Activated naive CD4-positive, alpha-beta T cell treated with anti-CD3 and anti-CD28 coated beads, Interleukin-2, amount 50 U/mL, for 16 hours (primary cell): Measurements from ENCODE around the gene VWC2.

Experiments used
- DNase-seq: peaks from one replicate; pipeline ENCODE4 v3.0.0-alpha.2; 2020

Gene VWC2

GRCh38 chr7:49852619-49853462 lies 79.4 kb downstream of the VWC2 start:
- no peak for DNase-seq

DNA sequence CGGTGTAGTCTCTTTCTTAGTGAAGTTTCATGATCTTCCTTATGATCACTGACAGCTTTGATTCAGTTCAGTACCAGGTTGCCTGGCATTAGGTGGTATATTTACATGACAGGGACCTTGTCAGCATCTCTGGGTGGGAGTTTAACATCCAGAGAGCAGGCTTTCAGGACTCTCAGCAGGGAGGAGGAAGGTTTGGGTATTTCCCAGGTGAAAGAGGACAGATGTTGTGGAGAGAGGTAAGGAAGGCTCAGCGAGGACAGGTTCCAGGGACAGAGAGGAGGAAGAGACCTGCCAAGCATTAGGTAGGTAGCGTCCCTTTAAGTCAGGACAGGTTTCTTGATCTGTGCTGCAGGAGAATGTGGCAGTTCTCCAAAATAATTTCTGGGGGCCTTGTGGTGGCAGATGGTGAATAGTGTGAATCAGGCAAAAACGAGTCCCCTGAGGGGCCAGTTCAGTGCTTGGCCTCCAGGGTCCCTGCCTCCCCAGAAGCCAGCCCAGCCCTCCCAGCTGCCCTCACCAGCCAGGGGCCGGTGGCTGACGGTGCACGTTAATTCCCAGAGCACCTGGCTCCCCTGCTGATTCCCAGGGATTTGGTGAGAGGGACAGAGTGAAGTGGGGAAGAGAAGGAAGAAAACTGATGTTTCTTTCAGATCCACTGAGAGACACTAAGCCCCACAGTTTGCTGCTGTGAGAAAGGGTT lies 82.0 kb downstream of the VWC2 start:
- DNase-seq = no peak

- DNase-seq = no peak
These were observed 86.9 kb downstream of the VWC2 start for GRCh38 chr7:49860293-49860692.

- no peak for DNase-seq
These were observed 92.8 kb downstream of the VWC2 start for GRCh38 chr7:49866076-49866735.

DNA sequence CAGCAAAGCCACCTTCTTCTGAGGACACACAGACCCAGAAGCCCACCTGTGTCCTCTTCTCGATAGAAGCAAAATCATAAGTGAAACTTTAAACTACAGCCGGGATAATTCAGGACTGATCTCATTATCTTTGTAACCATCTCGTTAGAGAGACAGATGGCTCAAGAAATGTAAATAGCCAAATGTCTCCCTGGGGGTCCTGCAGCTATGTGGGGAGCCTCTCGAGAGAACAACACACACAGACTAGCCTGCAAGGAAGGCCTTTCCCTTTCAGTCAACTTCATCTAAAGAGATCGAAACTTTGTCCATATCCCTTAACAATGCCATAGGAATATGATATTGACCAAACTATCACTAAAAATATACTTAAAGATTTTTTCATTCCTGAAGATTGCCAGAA lies 93.5 kb downstream of the VWC2 start:
- DNase-seq = no peak

DNA sequence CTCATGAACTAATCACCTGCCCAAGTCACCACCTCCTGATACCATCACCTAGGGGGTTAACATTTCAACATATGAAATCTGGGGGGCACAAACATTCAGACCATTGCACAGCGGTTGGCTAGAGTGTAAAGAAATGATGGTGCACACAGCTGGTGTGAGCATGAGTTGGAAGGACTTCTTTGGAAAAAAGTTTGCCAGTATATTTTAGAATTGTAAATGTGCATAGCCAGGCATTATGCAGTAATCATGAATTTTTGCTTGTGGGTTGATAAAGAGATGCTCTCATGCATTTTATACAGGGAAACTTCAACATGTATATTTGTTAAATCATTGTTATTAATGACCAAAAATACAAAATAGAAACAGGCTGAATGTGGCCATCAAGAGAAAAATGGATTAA lies 100.0 kb downstream of the VWC2 start:
- DNase-seq = no peak

- no peak for DNase-seq
These were observed 101.9 kb downstream of the VWC2 start for GRCh38 chr7:49875336-49875735.

DNA sequence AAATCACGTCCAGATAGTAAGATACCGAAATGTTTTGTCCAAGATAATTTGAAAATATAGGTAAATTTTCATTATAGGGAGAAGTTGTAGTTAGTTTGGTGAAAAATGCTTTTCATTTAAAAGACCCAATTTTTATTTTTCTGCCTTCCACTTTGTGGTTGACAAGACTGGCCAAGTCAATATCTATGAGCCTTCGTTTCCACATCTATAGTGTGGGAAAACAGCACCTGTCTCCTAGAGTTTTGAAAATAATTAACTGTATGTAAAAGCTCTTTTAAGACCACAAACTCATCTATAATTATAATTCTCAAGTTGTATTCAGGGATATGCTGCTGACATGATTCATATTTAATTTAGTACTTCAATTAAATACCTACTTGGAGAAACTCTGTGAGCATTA lies 102.8 kb downstream of the VWC2 start:
- DNase-seq = no peak

DNA sequence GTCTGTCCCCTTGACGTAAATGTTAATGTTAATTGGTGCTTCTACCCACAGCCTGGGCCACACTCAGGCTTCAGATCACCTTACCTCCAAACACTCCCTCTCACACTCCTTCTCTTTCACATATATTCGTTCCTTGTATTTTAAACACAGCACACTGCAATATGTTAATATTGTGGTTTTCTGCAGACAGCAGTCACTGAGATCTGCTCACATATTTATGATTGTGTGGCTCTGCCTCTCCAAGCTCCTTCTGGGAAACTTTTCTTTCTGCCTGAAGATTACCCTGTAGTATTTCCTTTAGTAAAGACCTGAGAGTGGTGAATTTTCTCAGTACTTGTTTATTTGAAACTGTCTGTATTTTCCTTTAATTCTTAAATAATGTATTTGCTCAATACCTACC lies 104.7 kb downstream of the VWC2 start:
- DNase-seq = no peak

DNA sequence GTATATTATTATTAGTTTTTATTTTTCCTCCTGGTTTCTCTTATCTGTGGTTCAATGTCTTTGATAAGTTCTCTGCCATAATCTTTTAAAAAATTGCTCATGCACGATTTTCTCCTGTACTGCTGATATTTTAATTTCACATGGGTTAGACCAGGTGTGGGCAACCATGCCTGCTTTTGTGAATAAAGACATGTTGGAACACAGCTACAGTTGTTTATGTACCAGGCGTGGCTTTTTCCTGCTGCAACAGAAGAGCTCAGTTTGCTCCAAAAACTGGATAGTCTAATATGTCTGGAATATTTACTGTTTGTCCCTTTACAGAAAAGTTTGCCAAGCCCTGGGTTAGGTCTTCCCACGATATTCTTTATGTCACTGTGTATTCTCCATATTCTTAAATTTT lies 105.2 kb downstream of the VWC2 start:
- DNase-seq = no peak

DNA sequence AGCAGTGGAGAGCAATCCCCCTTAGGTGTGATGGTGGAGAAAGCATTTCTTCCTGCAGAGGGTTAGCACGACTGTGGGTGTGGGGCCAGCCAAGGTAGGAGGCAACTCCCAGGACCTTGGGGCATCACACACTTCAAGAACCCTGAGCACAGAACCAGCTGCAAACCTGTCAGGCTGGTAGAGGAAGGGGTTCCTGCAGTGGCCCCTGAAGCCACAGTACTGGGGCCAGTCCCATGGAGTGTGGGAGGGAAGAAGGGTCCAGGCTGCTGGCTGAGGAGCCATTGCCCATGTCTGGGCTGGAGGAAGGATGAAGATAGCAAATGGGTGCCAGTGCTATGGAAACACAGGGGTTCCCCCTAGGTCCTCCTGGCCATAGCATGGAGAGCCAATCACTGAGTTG lies 110.5 kb downstream of the VWC2 start:
- no peak for DNase-seq

DNA sequence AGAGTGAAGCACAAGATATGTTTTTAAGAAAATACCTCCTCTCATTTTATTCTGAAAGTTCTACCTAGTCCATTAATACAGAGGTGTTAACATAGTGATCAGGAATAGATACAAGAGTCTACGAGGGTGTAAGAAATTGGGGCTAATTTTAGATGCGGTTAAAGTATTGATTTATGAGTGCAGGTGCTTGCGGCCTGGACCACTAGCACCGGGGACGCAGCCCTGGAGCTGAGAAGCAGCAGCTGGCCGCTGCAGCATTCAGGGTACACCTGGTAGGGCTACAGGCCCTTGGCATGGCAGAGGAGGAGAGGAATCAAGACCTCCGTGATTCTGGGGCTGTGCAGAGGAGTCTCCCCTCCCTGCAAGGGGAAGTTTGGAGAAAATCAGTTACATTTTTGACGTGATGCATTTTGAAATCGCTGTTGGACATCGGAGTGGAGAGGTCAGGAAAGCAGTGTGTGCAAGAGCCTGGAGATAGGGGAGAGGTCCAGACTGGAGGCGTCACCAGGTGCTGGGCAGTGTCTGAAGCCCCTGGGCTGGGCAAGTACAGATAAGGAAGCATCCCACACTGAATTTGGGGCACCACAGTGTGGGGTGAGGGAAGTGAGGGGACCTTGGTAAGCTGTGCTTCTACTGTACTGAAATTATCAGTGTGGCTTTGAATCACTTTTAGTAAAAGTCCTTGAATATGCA lies 112.3 kb downstream of the VWC2 start:
- DNase-seq = no peak

- DNase-seq = no peak
These were observed 119.0 kb downstream of the VWC2 start for GRCh38 chr7:49892481-49892880.

GRCh38 chr7:49893131-49893530 lies 119.7 kb downstream of the VWC2 start:
- no peak for DNase-seq

DNA sequence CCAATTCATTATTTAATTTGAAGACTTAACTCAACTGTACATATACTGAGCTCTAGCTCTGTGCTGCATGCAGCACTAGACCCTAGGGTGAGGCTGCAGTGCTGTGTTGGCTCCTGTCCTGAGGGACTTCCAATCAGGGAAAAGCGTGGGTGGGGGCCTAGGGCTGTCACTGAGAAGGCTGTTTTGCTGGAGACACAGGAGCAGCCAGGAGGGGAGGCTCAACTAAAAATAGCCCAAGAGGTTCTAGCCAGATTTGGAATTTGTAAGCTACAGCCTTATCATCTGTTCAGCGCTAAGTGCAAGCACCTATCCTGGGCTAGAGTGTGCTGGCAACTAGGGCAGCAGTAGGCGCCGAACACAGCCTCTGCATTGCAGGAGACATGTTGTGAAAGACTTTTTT lies 121.1 kb downstream of the VWC2 start:
- no peak for DNase-seq

DNA sequence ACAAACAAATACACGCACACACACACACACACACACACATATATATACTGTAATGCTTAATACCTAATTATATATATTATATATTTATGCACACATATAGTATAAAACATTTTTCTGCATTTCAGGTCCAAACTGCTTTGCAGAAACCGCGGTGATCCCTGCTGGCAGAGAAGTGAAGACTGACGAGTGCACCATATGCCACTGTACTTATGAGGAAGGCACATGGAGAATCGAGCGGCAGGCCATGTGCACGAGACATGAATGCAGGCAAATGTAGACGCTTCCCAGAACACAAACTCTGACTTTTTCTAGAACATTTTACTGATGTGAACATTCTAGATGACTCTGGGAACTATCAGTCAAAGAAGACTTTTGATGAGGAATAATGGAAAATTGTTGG lies 138.5 kb downstream of the VWC2 start:
- DNase-seq = no peak

- DNase-seq = no peak
These were observed 153.3 kb downstream of the VWC2 start for GRCh38 chr7:49926720-49927119.

- no peak for DNase-seq
These were observed 154.2 kb downstream of the VWC2 start for GRCh38 chr7:49927631-49928030.

DNA sequence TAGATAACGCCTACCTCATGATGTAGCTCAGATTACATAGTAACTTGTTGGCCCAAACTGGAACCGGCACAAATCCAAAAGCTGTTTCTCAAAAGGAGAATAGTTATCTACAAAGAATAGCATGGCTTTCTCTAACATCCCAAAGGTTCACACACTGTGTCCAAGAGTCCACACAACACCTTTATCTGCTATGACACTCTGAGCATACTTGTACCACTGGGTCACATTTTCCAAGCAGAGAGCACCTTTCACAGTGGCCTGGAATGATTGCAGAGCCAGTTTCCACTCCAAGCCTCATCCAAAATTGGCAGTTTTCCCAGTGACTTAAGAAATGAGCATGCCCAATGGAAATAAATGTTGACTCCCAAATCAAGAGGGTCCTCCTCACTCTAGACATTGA lies 155.3 kb downstream of the VWC2 start:
- DNase-seq = no peak

- no peak for DNase-seq
These were observed 158.2 kb downstream of the VWC2 start for GRCh38 chr7:49931627-49932026.

DNA sequence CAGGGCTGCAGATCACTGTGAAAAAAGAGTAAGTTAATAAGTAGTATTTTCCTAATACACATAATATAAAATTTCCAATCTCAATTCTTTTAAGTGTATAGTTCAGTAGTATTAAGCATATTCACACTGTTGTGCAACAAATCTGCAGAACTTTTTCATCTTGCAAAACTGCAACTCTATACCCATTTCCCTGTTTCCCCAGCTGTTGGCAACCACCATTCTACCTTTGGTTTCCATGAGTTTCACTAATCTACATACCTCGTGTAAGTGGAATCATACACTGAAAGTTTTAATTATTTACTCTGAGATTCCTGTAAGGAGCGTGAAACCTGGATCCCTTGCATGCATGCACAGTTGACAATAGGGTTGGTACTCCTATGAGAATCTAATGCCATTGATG lies 164.2 kb downstream of the VWC2 start:
- no peak for DNase-seq
